Brain microvascular endothelial cell (primary cell): ENCODE measurements around the gene BMERB1.

Experiments used
- DNase-seq: peaks from one replicate; pipeline ENCODE4 v3.0.0-alpha.2; 2020
- H3K27ac ChIP-seq: fragments of 250-450 bp; sonication (Bioruptor Pico); 2 replicates; pipeline ENCODE4 v1.5.1; 2020; ENCODE audit warnings: mild to moderate bottlenecking, moderate library complexity
- H3K27me3 ChIP-seq: fragments of 250-450 bp; sonication (Bioruptor Pico); replicated peaks from 2 replicates; pipeline ENCODE4 v1.5.1; 2020; ENCODE audit warnings: mild to moderate bottlenecking
- H3K36me3 ChIP-seq: fragments of 250-450 bp; sonication (Bioruptor Pico); replicated peaks from 2 replicates; pipeline ENCODE4 v1.5.1; 2020; ENCODE audit warnings: mild to moderate bottlenecking
- H3K4me3 ChIP-seq: 2 replicates; pipeline ENCODE4 v1.5.1; 2011; ENCODE audit warnings: low read depth, mild to moderate bottlenecking, control low read depth, low read length, moderate library complexity
- CTCF ChIP-seq: IDR thresholded peaks from 2 replicates; pipeline ENCODE4 v1.5.1; 2011; ENCODE audit warnings: low read depth, mild to moderate bottlenecking, moderate library complexity, low read length, control low read depth, inconsistent platforms; ENCODE audit errors: missing control alignments
- in situ Hi-C: cut with HindIII; loops from 2 replicates; pipeline ENCODE4 v1.10.0; 2017; ENCODE audit warnings: low sequenced_read_pairs, low pct_ligation_motif_present

BMERB1 gene

DNA sequence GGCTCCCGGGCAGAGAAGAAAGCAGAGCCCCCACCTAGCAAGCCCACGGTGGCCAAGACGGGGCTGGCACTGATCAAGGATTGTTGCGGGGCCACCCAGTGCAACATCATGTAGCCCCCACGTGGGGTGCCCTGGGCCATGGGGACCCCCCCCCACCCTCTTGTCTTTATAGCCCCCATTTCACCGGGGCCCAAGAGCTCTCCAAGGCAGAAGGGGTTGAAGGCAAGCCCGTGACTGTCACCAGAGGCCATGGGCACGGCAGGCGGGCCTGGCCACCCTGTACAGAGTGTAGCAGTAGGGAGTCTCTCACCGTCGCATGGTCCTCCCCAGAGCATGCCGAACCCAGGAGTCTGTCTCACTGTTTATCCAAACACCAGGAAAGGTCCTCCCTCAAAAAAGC, 152.3 kb downstream of the BMERB1 start:
- no peak for DNase-seq
- Histone ChIP-seq H3K27me3 (no peaks in the 10 kb centered on the region), H3K4me3 (no peak overlapping the region), H3K27ac (no peak overlapping the region), H3K36me3 (peaks cover 22% of the 10 kb centered on the region)
- no peak for TF ChIP-seq CTCF
- in situ Hi-C loops: no loop called here

DNA sequence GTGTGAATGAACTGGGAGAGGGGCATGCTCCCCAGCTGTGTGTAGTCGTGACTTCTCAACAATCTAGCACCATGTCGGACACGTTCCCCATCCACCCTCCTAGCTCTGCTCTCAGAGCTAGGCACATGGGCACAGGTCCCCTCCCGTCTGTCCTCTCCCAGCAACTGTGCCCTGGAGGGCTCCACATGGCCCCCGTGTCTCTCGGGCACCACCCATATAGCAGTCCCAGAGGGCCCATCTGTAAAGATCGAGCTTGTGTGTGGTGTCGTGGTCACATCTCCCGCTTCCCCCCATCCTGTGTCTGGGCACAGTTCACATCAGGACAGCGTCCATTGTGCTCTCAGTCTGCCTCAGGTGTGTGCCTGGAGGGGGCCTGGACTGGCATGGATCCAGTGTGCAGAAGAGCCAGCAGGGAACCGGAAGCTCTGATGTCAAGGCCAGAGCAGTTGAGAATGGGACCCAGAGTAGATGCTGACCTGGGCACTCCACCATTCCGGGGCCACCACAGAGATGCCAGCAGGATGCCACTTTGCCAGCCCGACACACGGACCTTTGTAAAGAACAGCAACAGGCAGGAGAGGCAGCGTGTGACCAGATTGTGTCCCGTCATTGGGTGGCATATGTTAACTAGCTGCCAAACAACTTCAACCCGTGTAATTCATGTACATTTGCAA, 152.9 kb downstream of the BMERB1 start:
- Histone ChIP-seq H3K27ac (no peak overlapping the region), H3K36me3 (peaks cover 22% of the 10 kb centered on the region), H3K4me3 (no peak overlapping the region), H3K27me3 (no peaks in the 10 kb centered on the region)
- TF ChIP-seq CTCF: no peak
- in situ Hi-C loops: no loop called here
- DNase-seq: no peak

GRCh38 chr16:15592324-15592723, 157.9 kb downstream of the BMERB1 start:
- Histone ChIP-seq H3K36me3 (peaks cover 4% of the 10 kb centered on the region), H3K27me3 (no peaks in the 10 kb centered on the region), H3K4me3 (no peak overlapping the region), H3K27ac (no peak overlapping the region)
- no peak for TF ChIP-seq CTCF
- no peak for DNase-seq
- in situ Hi-C loops: no loop called here

DNA sequence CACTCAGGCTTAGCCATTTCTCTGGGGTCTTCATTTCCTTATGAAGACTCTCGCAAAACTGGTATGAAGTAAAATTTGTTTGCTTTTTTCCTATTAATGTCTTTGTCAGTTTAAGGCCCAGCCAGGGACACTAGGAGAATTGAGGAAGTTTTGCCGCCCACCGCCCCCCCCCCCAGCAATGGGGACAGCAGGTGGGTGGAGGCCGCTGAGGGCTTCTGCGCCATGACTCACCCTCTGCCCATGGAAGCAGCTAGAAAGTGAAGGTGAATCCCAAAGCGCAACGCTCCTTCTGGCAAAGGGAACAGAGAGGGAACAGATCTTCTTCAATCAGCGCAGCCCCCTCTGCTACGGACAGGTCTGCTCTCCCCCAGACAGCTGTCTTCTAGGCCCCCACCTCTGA, 158.8 kb downstream of the BMERB1 start:
- H3K27ac ChIP-seq: no peak overlapping the region
- no peaks in the 10 kb centered on the region for H3K27me3 ChIP-seq
- H3K36me3 ChIP-seq: peaks cover 9% of the 10 kb centered on the region
- no peak for DNase-seq
- no peak for TF ChIP-seq CTCF
- H3K4me3 ChIP-seq: no peak overlapping the region
- in situ Hi-C loops: no loop called here

DNA sequence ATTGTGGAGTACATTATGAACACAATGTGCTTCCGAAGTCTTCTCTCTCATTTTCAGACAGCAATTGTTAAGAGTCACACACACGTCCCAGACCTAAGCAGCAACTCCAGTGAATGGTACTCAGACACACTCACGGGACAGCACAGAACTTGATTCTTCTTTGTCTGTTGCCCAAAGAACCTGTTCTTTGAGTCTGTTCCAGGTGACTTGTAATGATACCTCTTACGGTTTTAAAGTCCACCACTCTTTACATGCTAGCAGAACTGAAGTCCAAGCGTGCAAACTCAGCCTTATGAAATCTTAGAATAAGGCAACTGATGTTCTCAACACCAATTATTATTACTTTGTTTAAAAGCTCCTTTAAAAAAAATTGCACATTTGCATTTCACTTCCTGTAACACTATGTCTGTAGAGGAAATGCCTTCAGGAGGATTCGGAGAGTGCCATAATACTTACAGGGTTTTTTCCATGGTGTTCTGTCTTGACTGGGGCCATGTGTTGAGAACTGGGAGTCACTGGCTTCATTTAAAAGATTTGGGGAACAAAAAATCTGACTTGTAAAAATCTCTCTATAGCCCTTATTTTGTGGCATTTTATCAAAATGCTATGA, 160.4 kb downstream of the BMERB1 start:
- TF ChIP-seq CTCF: no peak
- in situ Hi-C loops: no loop called here
- DNase-seq: no peak
- H3K36me3 ChIP-seq: peaks cover 16% of the 10 kb centered on the region
- no peak overlapping the region for H3K27ac ChIP-seq
- no peak overlapping the region for H3K4me3 ChIP-seq
- no peaks in the 10 kb centered on the region for H3K27me3 ChIP-seq

- no peaks in the 10 kb centered on the region for H3K27me3 ChIP-seq
- DNase-seq: no peak
- H3K36me3 ChIP-seq: peaks cover 33% of the 10 kb centered on the region
- H3K4me3 ChIP-seq: no peak overlapping the region
- in situ Hi-C loops: no loop called here
- no peak for TF ChIP-seq CTCF
- no peak overlapping the region for H3K27ac ChIP-seq
Measured at GRCh38 chr16:15597135-15597534, 162.7 kb downstream of the BMERB1 start.
